ENCODE data around the gene CRYGC.

Gene CRYGC

GRCh38 chr2:208083807-208084206 lies 45.8 kb downstream of the CRYGC start:
- Histone ChIP-seq H3K27me3 (ENCODE audit: control insufficient read depth in 1 of 2, insufficient read depth in 2 of 2, low read length in 2 of 2) (no peaks in the 10 kb centered on the region), H3K36me3 (ENCODE audit: insufficient read depth, low read length) (no peaks in the 10 kb centered on the region), H3K4me1 (ENCODE audit: insufficient read depth, low read length) (no peaks in the 10 kb centered on the region), H3K27ac (ENCODE audit: low read depth, low read length) (no peak overlapping the region), H3K9me3 (ENCODE audit: low read length) (no peaks in the 10 kb centered on the region), H3K9ac (ENCODE audit: low read length) (no peak overlapping the region), H3K4me3 (ENCODE audit: low read depth in 1 of 2, low read length in 2 of 2) (no peak overlapping the region)
